SU-DHL-6 (cell line): ENCODE data around the gene UBE2E1.

Source experiments
- H2AFZ ChIP-seq: fragments of 200-600 bp; sonication (generic); 2 replicates; pipeline ENCODE4 v1.6.1; 2014; ENCODE audit warnings: low read depth, mild to moderate bottlenecking, moderate library complexity, mixed read lengths, antibody characterized with exemption, low read length; ENCODE audit not compliant: severe bottlenecking
- H3F3A ChIP-seq: fragments of 200-600 bp; shearing (Covaris generic); 2 replicates; pipeline ENCODE4 v1.6.0; 2016; ENCODE audit warnings: antibody characterized with exemption, mild to moderate bottlenecking; ENCODE audit not compliant: insufficient read depth
- H3K27ac ChIP-seq: fragments of 200-600 bp; sonication (generic); 2 replicates; pipeline ENCODE4 v1.5.1; 2016; ENCODE audit warnings: low read depth, mild to moderate bottlenecking, low read length, moderate library complexity, mixed read lengths
- H3K27me3 ChIP-seq: fragments of 200-600 bp; sonication (generic), shearing (Covaris generic); 2 replicates; pipeline ENCODE4 v1.6.0; 2014; ENCODE audit warnings: mild to moderate bottlenecking, low read length
- H3K36me3 ChIP-seq: fragments of 200-600 bp; sonication (generic); 2 replicates; pipeline ENCODE4 v1.6.1; 2014; ENCODE audit warnings: mild to moderate bottlenecking, low read length, mixed read lengths
- H3K4me2 ChIP-seq: fragments of 300-600, 200-600 bp; shearing (Covaris generic), sonication (generic); 2 replicates; pipeline ENCODE4 v1.6.0; 2014; ENCODE audit warnings: low read length, low read depth, mild to moderate bottlenecking; ENCODE audit not compliant: poor library complexity, severe bottlenecking
- H3K4me3 ChIP-seq: fragments of 200-600 bp; sonication (generic); 2 replicates; pipeline ENCODE4 v1.5.1; 2014; ENCODE audit warnings: antibody characterized with exemption, low read length, mild to moderate bottlenecking, mixed read lengths; ENCODE audit not compliant: insufficient read depth, poor library complexity, severe bottlenecking
- H3K79me2 ChIP-seq: fragments of 200-600 bp; sonication (generic); 2 replicates; pipeline ENCODE4 v1.6.1; 2014; ENCODE audit warnings: mild to moderate bottlenecking, low read length, moderate library complexity; ENCODE audit not compliant: insufficient read depth
- H3K9ac ChIP-seq: fragments of 200-600 bp; sonication (generic); 2 replicates; pipeline ENCODE4 v1.7.0; 2014; ENCODE audit warnings: mild to moderate bottlenecking, low read length
- H3K9me2 ChIP-seq: fragments of 200-600 bp; sonication (generic); replicated peaks from 2 replicates; pipeline ENCODE4 v1.6.1; 2014; ENCODE audit warnings: low read length; ENCODE audit not compliant: insufficient read depth
- H3K9me3 ChIP-seq: fragments of 200-600 bp; sonication (generic); 2 replicates; pipeline ENCODE4 v1.6.1; 2014; ENCODE audit warnings: low read length, mixed read lengths; ENCODE audit not compliant: insufficient read depth
- H4K20me1 ChIP-seq: fragments of 200-600 bp; sonication (generic); 2 replicates; pipeline ENCODE4 v1.6.1; 2014; ENCODE audit warnings: low read depth, mild to moderate bottlenecking, antibody characterized with exemption, low read length, moderate library complexity, mixed read lengths
- CTCF ChIP-seq: fragments of 200-600 bp; sonication (generic); IDR thresholded peaks from one replicate; pipeline ENCODE4 v1.5.1; 2017; ENCODE audit warnings: antibody characterized with exemption, mild to moderate bottlenecking, low read length, moderate library complexity; ENCODE audit not compliant: insufficient read depth, poor library complexity, severe bottlenecking
- EZH2phosphoT487 ChIP-seq: fragments of 200-600 bp; sonication (generic), shearing (Covaris generic); conservative IDR thresholded peaks from 2 replicates; pipeline ENCODE4 v1.6.1; 2018; ENCODE audit warnings: mild to moderate bottlenecking, antibody characterized with exemption, low read length, moderate library complexity, mixed read lengths

UBE2E1 gene

GRCh38 chr3:23938688-23939087, 132.9 kb downstream of the UBE2E1 start:
- Histone ChIP-seq H3K36me3 (no peaks in the 10 kb centered on the region), H3K4me3 (no peak overlapping the region), H3K27ac (no peak overlapping the region), H3K4me2 (no peak overlapping the region), H3K9ac (no peak overlapping the region), H3K79me2 (no peaks in the 10 kb centered on the region), H4K20me1 (no peaks in the 10 kb centered on the region), H3K9me3 (no peaks in the 10 kb centered on the region), H3K27me3 (no peaks in the 10 kb centered on the region), H3F3A (peaks cover under 1% of the 10 kb centered on the region; the same call in 1 of the 2 replicates), H2AFZ (no peak overlapping the region), H3K9me2 (no peaks in the 10 kb centered on the region)
- TF ChIP-seq EZH2phosphoT487 (no peak), CTCF (no peak)

- Histone ChIP-seq H3K9me2 (no peaks in the 10 kb centered on the region), H3K4me2 (no peak overlapping the region), H3K27me3 (no peaks in the 10 kb centered on the region), H3K27ac (no peak overlapping the region), H3K79me2 (no peaks in the 10 kb centered on the region), H3K36me3 (no peaks in the 10 kb centered on the region), H4K20me1 (no peaks in the 10 kb centered on the region), H3K9me3 (no peaks in the 10 kb centered on the region), H3K9ac (no peak overlapping the region), H3K4me3 (no peak overlapping the region), H3F3A (peaks cover 9% of the 10 kb centered on the region), H2AFZ (no peak overlapping the region)
- TF ChIP-seq EZH2phosphoT487 (no peak), CTCF (no peak)
Observed at GRCh38 chr3:23940775-23941174, 135.0 kb downstream of the UBE2E1 start.
